SK-N-SH treated with all-trans-retinoic acid at 6 μM for 48 hours (cell line): ENCODE results near the gene STAMBPL1.

Experiments
- ISL1 ChIP-seq: fragments of 250-450 bp; sonication (Bioruptor Pico); IDR thresholded peaks from 2 replicates; pipeline ENCODE4 v2.1.2; 2022; ENCODE audit warnings: mild to moderate bottlenecking, moderate library complexity
- PPARA ChIP-seq: fragments of 250-450 bp; sonication (Bioruptor Pico); IDR thresholded peaks from 2 replicates; pipeline ENCODE4 v1.5.0; 2020; ENCODE audit warnings: mild to moderate bottlenecking, borderline replicate concordance
- ZC3H10 ChIP-seq: fragments of 250-450 bp; sonication (Bioruptor Pico); IDR thresholded peaks from 2 replicates; pipeline ENCODE4 v1.5.1; 2021; ENCODE audit warnings: mild to moderate bottlenecking, moderate library complexity
- TF ChIP-seq, protein P1 (sequence below): fragments of 250-450 bp; sonication (Bioruptor Pico); IDR thresholded peaks from 2 replicates; pipeline ENCODE4 v1.8.0; 2020; ENCODE audit warnings: mild to moderate bottlenecking, moderate library complexity, borderline replicate concordance

- TF ChIP-seq, protein P1, sequence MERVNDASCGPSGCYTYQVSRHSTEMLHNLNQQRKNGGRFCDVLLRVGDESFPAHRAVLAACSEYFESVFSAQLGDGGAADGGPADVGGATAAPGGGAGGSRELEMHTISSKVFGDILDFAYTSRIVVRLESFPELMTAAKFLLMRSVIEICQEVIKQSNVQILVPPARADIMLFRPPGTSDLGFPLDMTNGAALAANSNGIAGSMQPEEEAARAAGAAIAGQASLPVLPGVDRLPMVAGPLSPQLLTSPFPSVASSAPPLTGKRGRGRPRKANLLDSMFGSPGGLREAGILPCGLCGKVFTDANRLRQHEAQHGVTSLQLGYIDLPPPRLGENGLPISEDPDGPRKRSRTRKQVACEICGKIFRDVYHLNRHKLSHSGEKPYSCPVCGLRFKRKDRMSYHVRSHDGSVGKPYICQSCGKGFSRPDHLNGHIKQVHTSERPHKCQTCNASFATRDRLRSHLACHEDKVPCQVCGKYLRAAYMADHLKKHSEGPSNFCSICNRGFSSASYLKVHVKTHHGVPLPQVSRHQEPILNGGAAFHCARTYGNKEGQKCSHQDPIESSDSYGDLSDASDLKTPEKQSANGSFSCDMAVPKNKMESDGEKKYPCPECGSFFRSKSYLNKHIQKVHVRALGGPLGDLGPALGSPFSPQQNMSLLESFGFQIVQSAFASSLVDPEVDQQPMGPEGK: no peak
- no peak for TF ChIP-seq ISL1 (CRISPR knock-in tag)
- TF ChIP-seq ZC3H10 (CRISPR knock-in tag): no peak
- TF ChIP-seq PPARA (CRISPR knock-in tag): no peak
Observed at GRCh38 chr10:88857831-88858230, 22.2 kb upstream of the STAMBPL1 start.
